Psoas muscle (tissue), 8 donors: Measurements from ENCODE around the gene DUS3L. TPM values are rescaled to one million over a fixed set of nuclear protein-coding genes. Genes with fewer than 3 reads are reported as not detected.

Experiments
- ATAC-seq, 4 donors: fragments of 200-7000 bp; cut with Tn5 transposase; one replicate each; pipeline ENCODE4 v1.9.1; 2020; ENCODE audit warnings: moderate library complexity in 3 of 4, mild to moderate bottlenecking in 2 of 4
- DNase-seq, 2 donors: peaks; one replicate each; pipeline ENCODE4 v3.0.0-alpha.2; 2020
- H3K27ac ChIP-seq: fragments of 200-600 bp; one replicate; pipeline ENCODE4 v1.8.0; 2022
- H3K27me3 ChIP-seq, 3 donors: fragments of 200-600 bp in 1 of 3; one replicate each; pipeline versions ENCODE4 v1.6.1 to v1.8.0; 2013 to 2022; ENCODE audit warnings: low read length in 2 of 3, mild to moderate bottlenecking in 2 of 3, moderate library complexity in 1 of 3; ENCODE audit not compliant: insufficient read depth in 3 of 3
- H3K36me3 ChIP-seq, 2 donors: fragments of 200-600 bp in 1 of 2; one replicate each; pipeline versions ENCODE4 v1.6.1 to v1.8.0; 2013 to 2022; ENCODE audit warnings: low read depth in 1 of 2, mild to moderate bottlenecking in 1 of 2, moderate library complexity in 1 of 2; ENCODE audit not compliant: insufficient read depth in 1 of 2
- H3K4me1 ChIP-seq: fragments of 200-600 bp; one replicate; pipeline ENCODE4 v1.8.0; 2022
- H3K4me3 ChIP-seq: fragments of 200-600 bp; one replicate; pipeline ENCODE4 v1.8.0; 2022; ENCODE audit warnings: mild to moderate bottlenecking
- H3K9me3 ChIP-seq: fragments of 200-600 bp; one replicate; pipeline ENCODE4 v1.8.0; 2022
- CTCF ChIP-seq: fragments of 200-600 bp; IDR thresholded peaks from one replicate; pipeline ENCODE4 v1.8.0; 2022; ENCODE audit warnings: antibody characterized with exemption
- WGBS, 3 donors: extraction: QIAGEN DNeasy Blood & Tissue Kit; methylation state at CpG; one replicate each; pipeline versions ENCODE4 v1.1.6 to v1.1.7; 2013; 5-methylcytosine and 5-hydroxymethylcytosine counted together
- intact Hi-C, 2 donors: fragments of 100-400 bp; cut with DNase I; formaldehyde crosslinking; loops; one replicate each; pipeline versions ENCODE4 v1.11.0 to v1.14.2; 2022
- polyA plus RNA-seq, 3 donors: library from polyadenylated mRNA; stranded (reverse); fragments of 200-250 nt; gene quantifications; one replicate each; pipeline ENCODE4 v1.2.3, GENCODE V29; 2013
- total RNA-seq, 4 donors: library from RNA; stranded (reverse); fragmentation: NEBNext Ultra II Directional in 2 of 4; extraction: Animal tissue kit (Norgen Biotek cat#: 25700) in 2 of 4; gene quantifications; one replicate each; pipeline versions ENCODE4 v1.2.1 to v1.2.4, GENCODE V29; 2021 to 2023
- donor health status: healthy with polysubstance abuse.
- donor health status: DM: no; HTN: no; CAD: no; lungs with moderate emphysema.
- donor health status: Bipolar disorder and iron deficiency.
- donor health status: healthy.
- donor health status: DM: yes; HTN: yes; CAD: no.
- donor health status: DM: no; HTN: no; CAD: no.
- donor health status: DM: no; HTN: no; CAD: no.
- donor health status: DM: yes; HTN: yes; CAD: no.

The DUS3L gene
- total and polyA plus RNA-seq, 7 donors = 13.4 to 40.1 (median 23.2) TPM

- DNase-seq (no peak), ATAC-seq (no peak)
- no peaks in the 10 kb centered on the region for H3K36me3 ChIP-seq
- peaks cover 0 to 4% (median 0%) of the 10 kb centered on the region in 3 donors for H3K27me3 ChIP-seq
- intact Hi-C loops = no loop called here
- TF ChIP-seq CTCF = no peak
- no peaks in the 10 kb centered on the region for H3K9me3 ChIP-seq
- no peaks in the 10 kb centered on the region for H3K4me1 ChIP-seq
- no peak overlapping the region for H3K4me3 ChIP-seq
- 69 to 75% (median 72%) methylated on average over 17 of the region's 17 CpGs for WGBS, 3 donors
- no peak overlapping the region for H3K27ac ChIP-seq
These were observed 12.6 kb downstream of the DUS3L start for GRCh38 chr19:5778402-5778801.

- H3K27me3 ChIP-seq = peaks cover 0 to 6% (median 0%) of the 10 kb centered on the region in 3 donors
- no peaks in the 10 kb centered on the region for H3K36me3 ChIP-seq
- ATAC-seq = no peak
- H3K9me3 ChIP-seq = no peaks in the 10 kb centered on the region
- no peaks in the 10 kb centered on the region for H3K4me1 ChIP-seq
- no peak overlapping the region for H3K27ac ChIP-seq
- intact Hi-C loops = no loop called here
- 61 to 65% (median 62%) methylated on average over 17 of the region's 17 CpGs for WGBS, 3 donors
- no peak for TF ChIP-seq CTCF
- no peak for DNase-seq
- no peak overlapping the region for H3K4me3 ChIP-seq
These were observed 15.2 kb downstream of the DUS3L start for GRCh38 chr19:5775668-5776309.

GRCh38 chr19:5774921-5775320 is 16.0 kb downstream of the DUS3L start:
- H3K4me3 ChIP-seq = no peak overlapping the region
- H3K4me1 ChIP-seq = no peaks in the 10 kb centered on the region
- ATAC-seq = no peak
- intact Hi-C loops = no loop called here
- TF ChIP-seq CTCF = no peak
- no peak overlapping the region for H3K27ac ChIP-seq
- 77 to 84% (median 81%) methylated on average over 8 of the region's 8 CpGs for WGBS, 3 donors
- H3K9me3 ChIP-seq = no peaks in the 10 kb centered on the region
- no peaks in the 10 kb centered on the region for H3K36me3 ChIP-seq
- DNase-seq = no peak
- peaks cover 0 to 6% (median 0%) of the 10 kb centered on the region in 3 donors for H3K27me3 ChIP-seq

- DNase-seq (no peak), ATAC-seq (no peak)
- H3K4me3 ChIP-seq = no peak overlapping the region
- no peaks in the 10 kb centered on the region for H3K4me1 ChIP-seq
- TF ChIP-seq CTCF = no peak
- 85 to 90% (median 86%) methylated on average over 5 of the region's 5 CpGs for WGBS, 3 donors
- H3K27ac ChIP-seq = no peak overlapping the region
- no peaks in the 10 kb centered on the region for H3K36me3 ChIP-seq
- peaks cover 0 to 6% (median 0%) of the 10 kb centered on the region in 3 donors for H3K27me3 ChIP-seq
- no peaks in the 10 kb centered on the region for H3K9me3 ChIP-seq
- intact Hi-C loops = no loop called here
These were observed 17.7 kb downstream of the DUS3L start for GRCh38 chr19:5773276-5773675.

GRCh38 chr19:5772416-5772815 is 18.5 kb downstream of the DUS3L start:
- peaks cover 0 to 6% (median 0%) of the 10 kb centered on the region in 3 donors for H3K27me3 ChIP-seq
- no peak overlapping the region for H3K27ac ChIP-seq
- intact Hi-C loops = no loop called here
- H3K4me3 ChIP-seq = no peak overlapping the region
- no peaks in the 10 kb centered on the region for H3K4me1 ChIP-seq
- H3K9me3 ChIP-seq = no peaks in the 10 kb centered on the region
- 80 to 83% (median 81%) methylated on average over 18 to 19 of the region's 19 CpGs for WGBS, 3 donors
- no peaks in the 10 kb centered on the region for H3K36me3 ChIP-seq
- no peak for TF ChIP-seq CTCF
- DNase-seq (no peak), ATAC-seq (no peak)
